GM21723 (cell line): ENCODE results near the gene PNPLA6.

Source experiments
- ATAC-seq: cut with Tn5 transposase; IDR thresholded peaks from one replicate; pipeline ENCODE4 v1.9.1; 2021; ENCODE audit warnings: mild to moderate bottlenecking, moderate library complexity; ENCODE audit not compliant: unreplicated experiment

The PNPLA6 gene

DNA sequence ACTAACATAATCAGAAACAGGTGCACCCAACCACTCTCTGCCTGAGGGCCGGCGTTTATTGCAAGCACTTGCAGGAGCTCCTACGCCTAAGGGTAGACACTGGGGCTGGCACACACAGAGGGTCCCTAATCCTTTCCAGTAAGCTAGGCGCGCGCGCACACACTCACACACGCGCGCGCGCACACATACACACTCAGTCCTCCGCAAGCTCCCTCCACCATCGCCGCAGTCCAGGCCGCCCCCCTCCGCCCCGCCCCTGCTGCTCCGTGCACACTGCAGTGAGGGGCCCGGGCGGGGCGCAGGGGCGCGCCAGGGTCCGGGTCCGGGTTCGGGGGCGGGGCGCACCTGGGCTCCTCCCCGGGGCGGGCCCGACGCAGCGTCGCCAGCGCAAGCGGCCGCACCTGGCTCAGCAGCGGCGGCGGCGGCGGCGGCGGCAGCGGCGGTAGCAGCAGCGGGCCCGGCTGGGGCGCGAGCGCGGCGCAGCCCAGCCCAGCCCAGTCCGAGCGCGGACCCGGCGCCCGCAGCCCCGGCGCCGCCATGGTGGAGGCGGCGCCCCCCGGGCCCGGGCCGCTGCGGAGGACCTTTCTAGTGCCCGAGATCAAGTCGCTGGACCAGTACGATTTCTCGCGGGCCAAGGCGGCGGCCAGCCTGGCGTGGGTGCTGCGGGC, 60.1 kb downstream of the PNPLA6 start, which contains the start of gene CAMSAP3:
Gene CAMSAP3, plus strand, starts transcription at position 398 of the 668 bp plus-strand sequence. Its CDS starts 140 bp downstream, at position 538.
- ATAC-seq = peak; percentile 62

DNA sequence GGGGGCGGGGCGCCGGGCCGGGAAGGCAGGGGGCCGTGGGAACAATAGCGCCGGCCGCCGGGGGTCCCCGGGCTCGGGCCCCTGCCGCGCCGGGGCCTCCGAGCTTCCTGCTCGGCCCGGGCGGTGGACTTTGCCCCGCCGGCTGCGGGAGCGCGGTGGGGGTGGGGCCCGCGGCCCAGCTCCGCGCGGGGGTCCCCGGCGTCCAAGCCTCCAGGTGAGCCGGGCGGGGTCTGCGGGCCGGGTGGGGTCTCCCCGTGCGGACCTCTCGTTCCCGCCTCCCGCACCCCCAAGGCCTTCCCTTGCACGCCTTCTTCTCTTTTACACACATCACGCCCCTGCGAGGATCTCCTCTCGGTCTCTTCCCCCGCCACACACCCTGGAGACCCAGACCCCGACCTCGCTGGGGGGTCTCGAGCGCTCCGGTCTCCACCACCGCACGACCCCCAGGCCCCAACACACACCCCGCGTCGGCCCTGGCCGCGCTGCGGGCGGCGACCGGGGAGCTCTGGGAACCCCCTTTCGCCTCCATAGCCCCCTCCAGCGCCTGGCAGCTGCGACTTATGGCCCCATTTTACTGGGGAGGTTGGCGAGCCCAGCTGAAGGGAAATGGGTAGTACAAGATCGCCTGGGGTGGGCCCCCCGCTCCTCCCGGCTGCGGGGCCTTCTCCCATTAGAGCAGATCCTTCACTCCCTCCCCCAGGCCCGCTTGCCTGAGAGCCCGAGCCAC, 60.9 kb downstream of the PNPLA6 start:
- no peak for ATAC-seq

DNA sequence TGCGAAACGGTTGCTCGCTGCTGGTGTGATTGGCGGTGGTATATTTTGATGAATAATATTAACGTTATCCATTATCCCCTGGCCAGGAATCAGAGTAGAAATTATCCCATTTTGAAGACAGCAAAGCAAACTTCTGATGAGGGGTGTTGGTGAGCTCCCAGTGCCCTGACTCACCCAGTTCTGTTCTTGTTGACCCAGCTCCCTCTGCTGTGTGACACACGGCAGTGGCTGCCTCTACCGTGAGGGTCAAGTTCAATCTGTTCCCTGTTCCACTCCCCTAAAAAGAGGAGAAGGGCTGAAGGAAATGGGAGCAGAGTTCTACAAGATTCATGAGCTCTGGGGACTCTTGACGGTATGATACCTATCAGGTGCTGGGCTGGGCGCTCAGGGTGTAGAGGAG, 62.2 kb downstream of the PNPLA6 start:
- no peak for ATAC-seq

DNA sequence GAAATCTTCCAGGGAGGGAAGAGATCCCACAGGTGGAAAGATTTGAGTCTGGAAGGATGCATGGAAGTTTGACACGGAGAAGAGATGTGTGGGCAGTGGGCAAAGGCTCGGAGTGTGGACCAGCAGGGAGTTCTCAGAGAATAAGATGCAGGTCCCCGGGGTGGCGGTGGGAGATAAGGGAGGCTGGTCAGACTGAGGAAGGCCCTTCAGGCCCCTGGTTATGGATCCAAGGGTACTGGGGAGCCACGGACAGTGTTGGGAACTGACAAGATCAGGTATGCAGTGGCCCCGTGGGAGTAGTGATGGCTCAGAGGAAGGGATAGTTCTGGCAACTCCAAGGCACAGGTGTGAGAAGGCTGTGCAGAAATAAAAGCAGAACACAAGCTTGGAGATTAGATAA, 62.7 kb downstream of the PNPLA6 start:
- ATAC-seq = no peak

DNA sequence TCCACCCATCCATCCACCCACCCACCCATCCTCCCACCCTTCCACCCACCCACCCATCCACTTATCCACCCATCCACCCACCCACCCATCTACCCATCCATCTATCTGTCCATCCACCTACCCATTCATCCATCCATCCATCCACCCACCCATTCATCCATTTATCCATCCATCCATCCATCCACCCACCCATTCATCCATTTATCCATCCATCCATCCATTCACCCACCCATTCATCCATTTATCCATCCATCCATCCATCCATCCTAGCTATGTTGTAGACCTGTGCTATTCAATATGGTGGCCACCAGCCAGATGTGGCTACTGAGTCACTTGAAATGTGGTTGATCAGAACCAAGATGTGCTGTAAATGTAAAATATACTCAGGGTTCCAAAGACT, 65.2 kb downstream of the PNPLA6 start:
- no peak for ATAC-seq

DNA sequence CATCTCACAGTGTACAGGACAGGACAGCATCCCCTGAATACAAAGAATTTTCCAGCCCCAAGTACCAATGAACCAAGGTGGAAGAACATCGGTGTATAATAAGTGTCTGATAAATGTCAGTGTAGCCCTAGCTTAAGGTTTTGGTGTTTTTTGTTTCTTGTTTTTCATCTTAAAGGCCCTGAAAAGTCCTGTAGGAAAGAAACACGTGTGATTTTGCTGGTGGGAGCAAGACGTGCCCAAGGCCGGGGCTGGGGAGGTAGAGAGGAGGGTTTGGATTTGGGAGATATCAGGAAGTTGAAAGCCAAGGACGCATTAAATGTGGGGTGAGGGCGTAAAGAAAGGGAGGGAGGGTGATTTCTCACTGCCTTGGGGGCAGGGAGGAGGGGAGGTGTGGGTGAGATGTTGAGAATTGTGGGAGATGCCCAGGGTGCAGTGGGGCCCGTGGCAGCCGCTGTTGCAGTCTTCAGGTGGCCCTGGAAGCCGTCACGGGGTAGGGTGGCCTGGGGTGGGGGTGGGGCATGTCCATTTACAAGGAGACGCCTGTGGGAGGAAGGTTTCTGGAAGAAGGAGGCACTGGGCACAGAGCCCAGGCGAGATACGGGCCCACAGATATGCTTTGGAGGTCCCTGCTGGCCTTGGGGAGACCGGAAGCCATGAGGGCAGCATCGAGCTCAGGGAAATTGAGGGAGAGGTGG, 66.9 kb downstream of the PNPLA6 start:
- no peak for ATAC-seq

DNA sequence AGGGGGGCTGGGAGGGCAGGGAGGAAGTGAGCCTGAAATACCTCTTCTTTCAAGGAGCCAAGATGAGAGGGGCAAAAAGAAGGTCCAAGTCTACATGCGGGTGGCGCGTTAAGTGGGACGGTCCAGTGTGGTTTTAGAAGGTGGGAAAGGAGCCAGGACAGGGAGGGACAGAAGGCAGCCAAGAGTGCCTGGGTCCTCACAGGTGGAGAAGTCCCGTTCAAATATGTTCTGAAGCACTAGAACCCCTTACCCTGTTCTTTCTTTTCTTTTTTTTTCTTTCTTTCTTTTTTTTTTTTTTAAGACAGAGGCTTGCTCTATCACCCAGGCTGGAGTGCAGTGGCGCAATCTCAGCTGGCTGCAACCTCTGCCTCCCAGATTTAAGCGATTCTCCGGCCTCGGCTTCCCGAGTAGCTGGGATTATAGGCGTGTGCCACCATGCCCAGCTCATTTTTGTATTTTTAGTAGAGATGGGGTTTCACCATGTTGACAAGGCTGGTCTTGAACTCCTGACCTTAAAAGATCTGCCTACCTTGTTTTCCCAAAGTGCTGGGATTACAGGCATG, 67.5 kb downstream of the PNPLA6 start:
- ATAC-seq = no peak

DNA sequence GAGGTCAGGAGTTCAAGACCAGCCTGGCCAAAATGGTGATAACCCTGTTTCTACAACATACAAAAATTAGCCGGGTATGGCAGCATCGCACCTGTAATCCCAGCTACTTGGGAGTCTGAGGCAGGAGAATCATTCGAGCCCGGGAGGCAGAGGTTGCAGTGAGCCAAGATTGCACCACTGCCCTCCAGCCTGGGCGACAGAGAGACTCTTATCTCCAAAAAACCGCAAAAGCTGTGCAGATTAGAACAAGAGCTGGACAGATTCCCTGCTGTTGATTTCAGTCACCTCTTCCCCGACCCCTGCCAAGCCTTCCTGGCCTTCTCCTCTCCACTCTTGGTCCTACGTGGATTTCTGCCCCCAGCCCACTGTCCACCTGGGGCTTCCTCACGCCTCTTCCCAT, 68.4 kb downstream of the PNPLA6 start:
- no peak for ATAC-seq

DNA sequence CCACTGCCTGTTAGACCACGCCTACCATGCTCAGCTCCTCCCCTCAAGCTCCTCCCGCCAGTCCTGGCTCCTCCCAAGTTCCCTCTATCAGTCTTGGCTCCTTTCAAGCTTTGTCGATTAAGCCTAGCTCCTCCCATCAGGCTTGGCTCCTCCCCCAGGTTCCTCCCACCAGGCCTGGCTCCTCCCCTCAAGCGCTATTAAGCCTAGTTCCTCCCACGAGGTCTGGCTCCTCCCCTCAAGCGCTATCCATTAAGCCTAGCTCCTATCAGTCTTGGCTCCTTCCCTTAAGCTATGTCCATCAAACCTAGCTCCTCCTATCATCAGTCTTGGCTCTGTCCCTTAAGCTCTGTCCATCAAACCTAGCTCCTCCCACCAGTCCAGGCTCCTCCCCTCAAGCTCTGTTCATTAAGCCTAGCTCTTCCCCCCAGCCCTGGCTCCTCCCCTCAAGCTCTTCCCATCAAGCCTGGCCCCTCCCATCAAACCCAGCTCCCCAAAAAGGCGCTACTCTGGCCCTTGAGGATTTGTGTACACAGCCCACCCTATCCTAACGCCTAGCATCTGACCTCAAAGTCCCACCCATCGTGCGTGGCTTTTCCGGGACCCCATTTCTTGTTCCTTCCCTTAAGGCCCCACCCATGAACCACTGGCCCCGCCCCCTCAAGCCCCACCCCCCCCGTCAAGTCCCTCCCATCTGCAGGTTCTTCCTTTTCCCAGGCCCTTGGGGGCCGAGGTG, 70.1 kb downstream of the PNPLA6 start:
- no peak for ATAC-seq

DNA sequence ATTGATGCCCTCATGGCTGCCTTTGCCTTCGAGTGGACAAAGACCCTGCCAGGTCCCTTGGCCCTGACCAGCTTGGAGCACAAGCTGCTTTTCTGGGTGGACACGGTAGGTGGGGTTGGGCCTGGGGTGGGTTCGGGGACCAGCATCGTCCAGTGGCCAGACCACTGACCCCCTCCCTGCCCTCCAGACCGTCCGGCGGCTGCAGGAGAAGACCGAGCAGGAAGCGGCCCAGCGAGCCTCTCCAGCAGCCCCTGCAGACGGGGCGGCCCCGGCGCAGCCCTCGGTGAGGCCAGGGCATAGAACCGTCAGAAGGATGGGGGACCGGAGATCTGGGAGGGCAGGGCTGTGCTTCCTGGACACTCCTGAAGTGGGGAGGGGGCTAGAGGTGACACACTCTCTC, 70.8 kb downstream of the PNPLA6 start:
- ATAC-seq = no peak

DNA sequence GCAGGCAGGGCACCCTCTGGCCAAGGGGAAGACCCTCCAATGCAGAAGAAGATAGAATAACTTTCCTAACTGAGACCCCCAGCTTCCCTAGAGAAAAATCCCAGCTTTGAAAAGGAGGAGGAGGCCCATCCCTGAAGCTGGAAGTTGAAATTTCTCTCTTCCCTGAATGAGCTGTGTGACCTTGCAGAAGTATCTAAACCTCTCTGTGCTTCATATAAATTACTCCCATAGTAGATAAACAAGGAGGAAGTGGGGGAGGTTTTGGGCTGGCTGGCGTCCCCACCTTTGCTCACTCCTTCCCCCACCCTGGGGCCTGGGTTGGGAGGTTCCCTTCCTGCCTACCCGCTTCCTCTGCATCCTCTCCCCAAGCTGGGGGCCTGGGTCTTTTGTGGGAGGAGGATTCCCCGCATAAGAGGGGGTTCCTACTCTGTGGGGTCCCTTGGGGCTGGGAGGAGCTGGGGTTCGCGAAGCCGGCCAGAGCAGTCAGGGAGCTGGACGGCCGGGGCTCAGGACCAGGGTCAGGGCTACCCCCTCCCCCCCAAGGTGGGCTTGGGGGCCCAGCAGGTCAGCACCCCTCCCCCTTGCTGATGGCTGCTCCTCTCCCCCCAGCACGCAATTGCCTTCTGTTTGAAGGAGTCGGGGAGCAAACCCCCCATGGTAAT, 71.8 kb downstream of the PNPLA6 start:
- ATAC-seq = no peak

DNA sequence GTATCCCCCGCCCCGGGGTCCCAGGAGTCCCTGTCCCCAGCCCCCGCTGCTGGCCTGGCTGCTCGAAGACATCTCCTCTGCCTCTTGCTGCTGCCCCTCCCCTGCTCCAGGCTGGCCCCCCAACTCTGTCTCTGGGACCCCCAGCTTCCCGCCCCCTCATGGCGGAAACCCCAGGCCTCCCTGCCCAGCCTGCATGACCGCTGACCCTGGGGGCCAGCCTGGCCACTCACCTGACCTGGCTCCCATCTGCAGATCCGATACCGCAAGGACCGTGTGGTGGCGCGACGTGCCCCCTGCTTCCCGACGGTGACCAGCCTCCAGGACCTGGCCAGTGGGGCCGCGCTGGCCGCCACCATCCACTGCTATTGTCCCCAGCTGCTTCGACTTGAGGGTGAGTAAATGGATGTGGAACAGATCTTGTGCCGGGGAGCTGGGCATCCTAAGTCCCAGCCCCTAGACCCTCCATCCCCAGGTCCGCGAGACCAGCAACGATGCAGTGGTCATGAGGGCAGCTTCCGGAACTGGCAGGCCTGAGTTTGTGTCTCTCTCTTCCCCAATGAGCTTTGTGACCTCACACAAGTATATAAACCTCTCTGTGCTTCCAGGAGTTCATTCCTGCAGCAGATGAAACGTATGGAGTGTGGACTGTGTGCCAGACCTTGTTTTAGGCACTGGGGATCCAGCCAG, 72.5 kb downstream of the PNPLA6 start:
- no peak for ATAC-seq

DNA sequence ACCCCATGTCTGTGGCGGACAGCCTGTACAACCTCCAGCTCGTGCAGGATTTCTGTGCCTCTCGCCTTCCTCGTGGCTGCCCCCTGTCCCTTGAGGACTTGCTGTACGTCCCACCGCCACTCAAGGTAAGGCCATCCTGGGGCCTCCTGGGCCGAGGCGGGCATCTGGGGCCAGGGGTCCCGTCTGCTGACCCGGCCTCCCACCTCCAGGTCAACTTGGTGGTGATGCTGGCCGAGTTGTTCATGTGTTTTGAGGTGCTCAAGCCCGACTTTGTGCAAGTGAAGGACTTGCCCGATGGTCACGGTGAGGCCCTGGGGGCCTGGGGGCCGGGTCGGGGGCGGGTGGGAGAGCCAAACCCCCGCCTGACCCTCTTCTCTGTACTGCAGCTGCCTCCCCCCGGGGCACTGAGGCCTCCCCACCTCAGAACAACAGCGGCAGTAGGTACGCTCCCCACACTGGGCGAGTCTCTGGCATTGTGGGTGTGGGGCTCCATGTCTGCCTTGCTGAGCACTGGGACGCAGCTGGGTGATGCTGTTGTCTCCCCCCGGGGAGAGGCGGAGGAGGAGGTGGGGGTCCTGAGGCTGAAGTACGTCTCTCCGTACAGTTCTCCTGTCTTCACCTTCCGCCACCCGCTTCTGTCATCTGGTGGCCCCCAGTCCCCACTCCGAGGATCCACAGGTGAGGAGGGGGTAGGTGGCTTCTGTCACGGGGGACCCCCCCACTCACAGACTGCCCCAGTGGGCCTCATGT, 75.1 kb downstream of the PNPLA6 start:
- ATAC-seq = no peak
